Muscle of back (tissue), 13 donors: ENCODE measurements around the gene CRYBA4. TPM values are rescaled to one million over a fixed set of nuclear protein-coding genes. Genes with fewer than 3 reads are reported as not detected.
A peak's percentile ranks its signal among the peaks of the same experiment; 100 is the strongest.

Experiments used
- DNase-seq, 3 donors: peaks; one replicate each; pipeline versions ENCODE4 v3.0.0 to v3.0.0-alpha.2; 2013
- long read RNA-seq, 9 donors: transcript quantifications; one replicate each; lab custom pipeline, GENCODE V29; 2026
- polyA plus RNA-seq, 10 donors: library from polyadenylated mRNA; unstranded; fragments of 120-200 nt; gene quantifications; one replicate each; pipeline ENCODE4 v1.2.1, GENCODE V29; 2013; ENCODE audit not compliant: insufficient read length in 10 of 10

Gene CRYBA4
- not detected for polyA plus RNA-seq
- long read RNA-seq, donor 1: 0 reads
- long read RNA-seq, donor 2: 0 reads
- long read RNA-seq, donor 3: 0 reads
- long read RNA-seq, donor 4: 0 reads
- long read RNA-seq, donor 5: 0 reads
- long read RNA-seq, donor 6: 0 reads
- long read RNA-seq, donor 7: 0 reads
- long read RNA-seq, donor 8: 0 reads
- long read RNA-seq, donor 9: 0 reads

GRCh38 chr22:26621663-26622062, at the start of gene CRYBA4:
CRYBA4 (plus strand) TSS chr22:26621963; CDS start chr22:26622597, 634 bp downstream.
- no peak for DNase-seq

DNA sequence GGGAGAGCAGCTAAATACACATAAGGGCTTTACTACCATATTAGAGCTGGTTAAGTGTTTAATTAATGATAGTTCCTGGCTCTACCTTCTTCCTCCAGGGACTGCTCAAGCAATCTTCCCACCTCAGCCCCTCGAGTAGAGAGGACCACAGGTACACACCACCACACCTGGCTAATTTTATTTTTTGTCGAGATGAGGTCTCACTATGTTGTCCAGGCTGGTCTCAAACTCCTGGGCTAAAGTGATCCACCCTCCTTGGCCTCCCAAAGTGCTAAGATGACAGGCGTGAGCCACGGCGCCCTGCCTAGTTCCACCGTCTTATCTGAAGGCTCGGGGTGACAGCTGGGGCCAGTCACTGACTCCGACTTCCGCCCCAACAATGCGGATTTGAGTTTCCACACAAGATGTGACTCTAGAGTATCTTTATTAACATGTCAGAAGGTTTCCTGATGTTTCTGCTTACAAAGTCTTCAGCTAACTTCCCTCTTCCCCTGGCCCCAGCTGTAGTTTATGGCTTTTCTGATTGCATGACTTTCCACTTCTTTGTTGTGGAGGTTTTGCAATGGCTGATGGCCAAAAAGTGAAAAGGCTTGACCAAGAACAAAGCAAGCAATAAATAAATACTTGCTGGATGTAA, 48.6 kb upstream of the CRYBA4 start:
- DNase-seq: peak in 1 of 3 donors; percentile 51

- no peak for DNase-seq
These were observed 47.6 kb upstream of the CRYBA4 start for GRCh38 chr22:26574001-26574723.

DNA sequence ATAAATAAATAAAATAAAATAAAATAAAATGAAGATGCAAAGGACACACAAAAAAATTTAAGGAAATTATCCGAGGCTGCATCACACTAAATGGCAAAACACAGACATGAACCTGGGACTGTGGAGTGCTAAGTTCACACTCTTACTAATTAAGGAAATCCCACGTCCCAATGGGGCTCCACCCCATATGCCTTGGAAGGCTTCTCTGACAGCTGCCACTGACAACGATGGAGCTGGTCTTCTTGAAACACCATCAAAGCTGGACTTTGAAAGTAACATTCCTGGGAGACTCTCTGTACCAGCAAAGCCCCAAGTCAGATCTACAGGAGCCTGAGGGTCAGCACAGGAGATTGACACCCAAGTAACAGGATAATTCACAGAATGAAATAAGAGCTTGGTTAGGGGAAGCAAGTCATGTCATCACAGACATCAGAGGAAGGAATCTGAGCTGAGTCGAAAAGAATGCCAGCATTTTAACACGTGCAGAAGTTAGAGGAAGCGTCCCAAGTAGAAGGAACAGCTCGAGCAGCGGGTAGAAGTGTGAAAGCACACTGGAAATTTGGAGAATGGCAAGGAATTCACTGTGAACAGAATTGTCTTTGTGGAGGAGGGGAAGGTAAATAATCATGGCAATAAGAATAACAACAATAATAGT, 45.6 kb upstream of the CRYBA4 start:
- DNase-seq: peak in 1 of 3 donors; percentile 37

GRCh38 chr22:26577081-26577480, 44.7 kb upstream of the CRYBA4 start:
- DNase-seq: no peak

- DNase-seq: no peak
These were observed 42.4 kb upstream of the CRYBA4 start for GRCh38 chr22:26579331-26579886.

- DNase-seq: no peak
These were observed 41.4 kb upstream of the CRYBA4 start for GRCh38 chr22:26580240-26580962.

- no peak for DNase-seq
These were observed 40.7 kb upstream of the CRYBA4 start for GRCh38 chr22:26581026-26581425.

DNA sequence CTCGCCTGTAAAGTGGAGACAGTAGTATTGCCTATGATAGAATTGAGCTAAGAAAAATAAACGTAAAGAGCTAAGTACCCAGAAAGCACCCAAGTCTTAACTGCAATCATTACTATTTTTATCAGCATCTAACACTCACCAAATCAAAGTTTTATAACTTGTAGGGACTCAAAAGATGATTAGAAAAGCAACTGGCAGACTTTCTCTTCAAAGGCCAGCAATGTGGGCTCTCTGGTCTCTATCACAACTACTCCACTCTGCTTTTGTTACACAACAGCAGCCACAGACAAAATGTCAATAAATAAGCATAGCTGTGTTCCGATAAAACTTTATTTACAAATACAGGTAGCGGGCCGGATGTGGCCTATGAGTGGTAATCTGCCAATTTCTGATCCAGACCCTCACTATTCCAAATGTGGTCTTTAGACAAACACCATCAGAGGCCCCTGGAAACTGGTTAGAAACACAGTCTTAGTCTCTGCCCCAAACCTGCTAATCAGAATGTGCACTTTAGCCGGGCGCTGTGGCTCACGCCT, 40.1 kb upstream of the CRYBA4 start:
- no peak for DNase-seq

DNA sequence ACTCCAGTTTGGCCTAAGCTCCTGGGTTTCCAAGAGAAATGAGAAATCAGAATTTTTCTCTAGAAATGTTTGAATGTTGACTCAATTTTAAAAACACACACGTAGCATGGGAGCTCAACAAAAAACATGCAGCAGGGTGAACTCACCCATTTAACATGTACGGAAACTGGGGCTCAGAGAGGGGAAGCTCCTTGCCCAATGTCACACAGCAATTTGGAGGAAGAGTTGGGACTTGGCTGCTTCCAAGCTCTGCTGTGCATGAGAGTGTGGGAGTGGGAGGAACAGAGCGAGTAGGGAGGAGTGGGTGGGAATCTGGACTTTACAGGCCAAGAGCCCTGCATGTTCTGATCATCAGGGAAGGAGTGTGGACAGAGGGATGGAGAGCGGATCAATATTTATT, 37.8 kb upstream of the CRYBA4 start:
- no peak for DNase-seq

- DNase-seq: peak in 2 of 3 donors; percentile 18 to 72
These were observed 36.5 kb upstream of the CRYBA4 start for GRCh38 chr22:26585104-26585790.

DNA sequence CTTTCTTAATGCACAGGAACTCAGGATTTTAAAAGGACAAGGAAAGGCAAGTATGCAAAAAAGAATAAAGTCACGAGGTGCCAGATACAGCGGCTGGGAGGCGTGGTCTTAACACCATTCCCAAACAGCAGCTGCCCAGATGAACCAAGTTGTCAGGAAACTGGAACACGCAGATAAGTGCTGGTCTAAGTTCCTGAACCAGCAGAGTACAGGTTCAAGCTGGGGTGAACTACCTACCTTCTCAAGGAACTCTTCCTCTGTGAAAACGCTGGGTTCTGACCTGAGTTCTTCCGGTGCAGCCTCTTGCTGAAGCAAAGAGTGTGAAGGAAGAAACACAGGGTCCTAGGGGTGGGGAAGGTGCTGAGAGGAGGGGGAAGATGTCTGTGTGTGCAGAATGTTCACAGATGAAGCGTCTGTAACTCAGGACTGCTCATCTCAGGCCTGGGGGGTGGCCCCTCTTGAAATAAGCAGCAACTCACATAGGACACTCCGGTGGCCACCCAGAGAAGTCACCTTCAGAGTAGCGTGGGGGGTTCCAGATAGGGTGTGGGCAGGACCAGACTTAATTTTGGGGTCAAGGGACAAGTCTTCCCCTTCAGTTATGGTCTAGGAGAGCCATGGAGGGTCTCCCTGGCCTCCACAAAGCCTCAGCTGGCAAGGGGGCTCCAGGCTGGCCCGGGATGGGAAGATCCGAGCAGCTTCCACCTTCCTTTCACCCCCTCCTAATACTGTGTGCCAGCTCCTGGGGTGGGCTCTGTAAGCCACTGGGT, 35.0 kb upstream of the CRYBA4 start:
- DNase-seq: no peak

GRCh38 chr22:26587991-26588613, 33.7 kb upstream of the CRYBA4 start:
- no peak for DNase-seq

DNA sequence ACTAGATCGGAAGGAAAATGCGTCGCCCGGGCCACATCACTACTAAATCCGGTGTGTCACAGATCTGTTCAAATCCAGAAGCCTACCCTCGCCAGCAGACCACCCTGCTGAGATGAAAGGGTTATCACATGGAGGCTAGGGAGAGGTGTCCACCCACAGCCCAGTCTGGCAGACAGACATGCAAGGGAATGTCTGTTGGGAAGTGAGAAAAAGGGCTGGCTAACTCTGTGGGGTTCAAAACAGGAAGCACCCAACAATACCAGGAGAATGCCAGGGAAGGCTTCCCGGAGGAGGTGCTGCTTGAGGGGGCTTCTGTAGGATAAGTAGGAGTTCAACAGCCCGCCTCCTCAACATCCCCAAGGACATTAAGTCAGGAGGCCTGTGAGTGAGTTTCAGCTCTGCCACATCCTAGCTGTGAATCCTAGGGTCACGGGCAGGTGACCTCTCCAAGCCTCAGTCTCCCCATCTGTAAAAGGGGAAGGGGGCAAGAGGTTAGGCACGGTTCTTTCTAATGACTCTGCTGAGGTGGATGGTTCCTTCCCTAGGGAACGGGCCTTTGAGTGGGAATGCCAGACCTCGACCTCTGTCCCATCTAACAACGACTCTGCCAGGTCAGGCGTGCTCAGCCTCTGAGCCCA, 32.9 kb upstream of the CRYBA4 start:
- peak in 1 of 3 donors; percentile 13 for DNase-seq

GRCh38 chr22:26589367-26589844, 32.4 kb upstream of the CRYBA4 start:
- DNase-seq: no peak

DNA sequence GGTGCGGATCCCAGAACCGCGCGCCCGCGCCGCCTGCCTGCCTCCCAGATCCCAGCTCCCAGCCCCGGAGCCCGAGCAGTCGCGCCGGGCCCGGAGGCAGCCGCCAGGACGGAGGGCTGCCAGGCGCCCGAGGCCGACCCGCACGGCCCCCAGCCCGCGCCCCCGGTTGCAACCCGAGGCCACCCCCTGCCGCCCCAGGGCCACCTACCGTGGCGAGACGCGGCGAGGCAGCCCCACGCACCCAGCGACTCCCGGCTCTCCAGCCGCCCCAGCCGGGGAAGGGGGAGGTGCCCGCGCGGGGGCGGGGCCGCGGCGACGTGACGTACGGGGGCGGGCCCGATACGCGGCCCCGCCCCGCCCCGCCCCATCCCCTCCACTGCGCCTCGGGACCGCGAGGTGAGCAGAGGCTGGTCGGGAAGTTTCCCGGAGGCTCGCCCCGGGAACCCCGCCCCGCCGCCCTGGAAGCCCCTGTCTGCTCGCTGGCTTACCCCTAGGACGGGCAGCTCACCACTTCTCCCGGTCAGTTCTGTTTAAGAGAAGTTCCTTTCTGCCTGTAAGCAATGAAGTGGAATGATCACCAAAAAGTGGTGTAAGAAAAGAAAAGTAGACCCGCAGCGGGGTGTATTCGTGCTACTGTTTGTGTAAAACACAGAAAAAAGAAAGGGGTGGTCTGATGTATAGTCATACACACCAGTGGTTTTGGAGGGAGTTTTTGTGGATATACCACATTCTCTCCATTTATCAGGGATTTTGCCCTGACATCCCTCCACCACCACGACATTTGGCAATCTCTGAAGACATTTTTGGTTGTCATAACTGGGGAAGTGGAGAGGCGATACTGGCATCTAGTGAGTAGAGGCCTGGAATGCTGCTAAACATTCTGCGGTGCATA, 31.7 kb upstream of the CRYBA4 start, which contains the start of gene TPST2:
TSS of gene TPST2 (minus strand) at position 288 of the 892 bp plus-strand sequence. CDS start 48,502 bp downstream, outside the sequence.
- DNase-seq: peak; percentile 76 to 88 (median 84)

GRCh38 chr22:26592421-26592891, 29.3 kb upstream of the CRYBA4 start:
- DNase-seq: no peak
